HG02610 (cell line): ENCODE results near the gene CLEC5A.
"Not testable (repeated sequence)": the region's sequence is repeated elsewhere in the genome, so short reads cannot be mapped to it uniquely, and the experiment has no call there.

ENCODE experiments used
- ATAC-seq: cut with Tn5 transposase; IDR thresholded peaks from one replicate; pipeline ENCODE4 v1.9.1; 2021; ENCODE audit warnings: mild to moderate bottlenecking, moderate library complexity; ENCODE audit not compliant: unreplicated experiment

The CLEC5A gene

DNA sequence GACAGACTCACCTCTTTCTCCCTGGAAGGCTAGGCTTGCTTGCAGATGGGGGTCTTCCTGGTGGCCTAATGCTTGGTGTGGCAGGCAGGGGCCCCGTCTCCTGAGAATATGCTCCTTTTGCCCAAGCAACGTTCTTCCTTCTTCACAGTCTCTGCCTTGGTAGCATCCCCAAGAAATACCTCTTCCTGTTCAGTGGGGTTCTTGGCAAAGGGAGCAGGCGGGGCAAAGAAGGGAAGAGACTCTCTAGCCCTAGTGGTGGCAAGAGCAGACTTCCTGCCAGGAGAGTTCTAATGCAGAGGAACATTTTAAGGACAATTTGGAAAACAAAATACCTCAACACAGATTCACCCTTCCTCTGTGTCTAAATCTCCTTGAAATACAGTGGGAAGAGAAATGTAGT lies at the start of gene CLEC5A:
TSS of gene CLEC5A (minus strand) at position 179 of the 400 bp plus-strand sequence. CDS start 682 bp downstream, outside the sequence.
- no peak for ATAC-seq

DNA sequence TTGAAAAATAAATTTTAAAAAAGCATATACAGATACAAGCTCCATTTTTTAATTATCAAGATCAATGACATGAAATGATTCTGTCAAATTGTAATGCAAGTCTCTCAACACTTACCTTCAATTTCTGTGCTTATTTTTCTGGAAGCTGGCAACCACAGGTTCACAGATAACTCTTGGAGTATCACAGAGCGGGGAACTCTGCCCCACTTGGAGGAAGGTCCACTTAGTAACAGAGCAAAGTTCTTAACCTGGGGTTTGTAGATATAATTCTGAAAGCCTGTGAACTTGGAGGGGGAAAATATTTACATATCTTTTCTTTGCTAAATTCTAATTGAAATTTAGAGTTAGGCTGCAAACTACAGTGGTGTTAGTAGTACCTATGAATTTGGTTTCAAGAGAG lies 46.6 kb upstream of the CLEC5A start:
- ATAC-seq, result no peak

DNA sequence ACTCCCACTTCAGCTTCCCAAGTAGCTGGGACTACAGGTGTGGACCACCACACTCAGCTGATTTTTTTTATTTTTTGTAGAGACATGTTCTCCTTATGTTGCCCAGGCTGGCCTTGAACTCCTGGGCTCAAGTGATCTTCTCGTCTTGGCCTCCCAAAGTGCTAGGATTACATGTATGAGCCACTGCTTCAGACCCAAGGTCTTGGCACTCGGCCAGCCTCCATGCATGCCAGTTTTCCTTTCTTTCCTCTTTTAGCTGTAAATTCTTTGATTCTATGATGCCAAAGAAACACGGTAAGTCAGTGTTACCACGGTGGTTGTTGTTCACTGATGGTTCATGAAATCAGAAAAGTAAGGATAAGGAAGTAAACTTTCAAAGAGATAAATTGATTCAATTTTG lies 45.9 kb upstream of the CLEC5A start:
- ATAC-seq, result no peak

DNA sequence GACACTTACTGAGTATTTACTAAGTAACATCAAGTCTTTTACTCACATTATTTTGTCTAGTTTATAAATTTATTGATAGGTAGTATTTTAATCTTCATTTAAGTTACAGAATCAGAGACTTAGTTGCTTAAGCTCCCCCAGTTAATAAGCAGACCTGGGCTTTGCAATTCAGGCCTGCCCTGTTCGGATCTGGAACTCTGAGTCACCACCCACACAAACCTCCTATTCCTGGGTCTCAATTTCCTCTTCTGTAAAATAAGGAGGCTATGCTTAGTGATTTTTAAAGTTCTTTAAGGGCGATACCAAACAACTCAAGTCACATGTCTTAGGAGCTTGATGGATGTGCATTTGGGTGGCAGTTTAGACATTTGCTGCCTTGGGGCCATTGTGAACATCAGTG lies 45.4 kb upstream of the CLEC5A start:
- ATAC-seq, result no peak

DNA sequence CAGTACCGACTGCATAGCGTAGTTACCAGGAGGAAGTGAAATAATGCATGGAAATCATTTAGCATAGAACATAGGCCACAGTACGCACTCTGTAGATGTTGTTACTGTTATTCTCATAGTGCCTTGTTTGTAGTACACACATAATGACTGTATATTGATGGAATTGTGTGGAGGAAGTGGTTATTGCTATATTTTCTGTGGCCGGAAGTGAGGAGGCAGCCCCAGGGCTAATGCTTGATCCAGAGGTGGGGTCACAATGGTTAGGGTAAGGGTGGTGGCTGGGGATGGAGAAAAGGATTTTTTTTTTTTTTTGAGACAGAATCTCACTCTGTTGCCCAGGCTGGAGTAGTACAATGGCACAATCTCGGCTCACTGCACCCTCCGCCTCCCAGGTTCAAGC lies 44.4 kb upstream of the CLEC5A start:
- ATAC-seq, result no peak

DNA sequence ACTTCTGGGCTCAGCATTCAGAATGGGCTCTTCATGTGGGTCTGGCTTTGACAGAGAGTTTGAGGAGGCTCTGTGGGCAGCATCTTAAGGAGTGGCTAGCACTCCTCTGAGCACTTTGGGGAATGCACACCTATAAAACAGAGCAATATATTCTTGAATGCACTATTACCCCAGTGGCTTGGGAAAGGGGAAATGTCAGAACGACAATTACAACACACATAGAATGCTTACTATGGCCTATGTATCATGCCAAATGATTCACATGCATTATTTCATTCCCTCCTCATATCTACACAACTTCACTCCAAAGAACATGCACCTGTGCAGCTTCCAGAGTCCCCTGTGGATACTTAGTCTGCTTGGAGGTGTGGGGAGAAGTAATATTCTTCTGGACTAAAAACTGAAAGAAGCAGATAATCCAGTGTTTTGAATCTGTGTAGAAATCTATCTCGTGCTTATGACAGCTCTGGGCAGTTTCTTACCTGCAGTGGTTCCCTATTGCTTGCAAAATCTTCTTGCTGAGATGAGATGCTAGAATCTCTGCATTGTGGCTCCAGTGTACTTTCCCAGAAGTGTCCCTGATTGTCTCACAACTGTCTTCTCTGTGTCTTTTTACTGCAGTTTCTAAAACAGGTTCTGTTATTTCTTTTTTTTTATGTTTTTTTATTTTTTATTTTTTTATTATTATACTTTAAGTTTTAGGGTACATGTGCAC lies 43.4 kb upstream of the CLEC5A start:
- no peak for ATAC-seq

DNA sequence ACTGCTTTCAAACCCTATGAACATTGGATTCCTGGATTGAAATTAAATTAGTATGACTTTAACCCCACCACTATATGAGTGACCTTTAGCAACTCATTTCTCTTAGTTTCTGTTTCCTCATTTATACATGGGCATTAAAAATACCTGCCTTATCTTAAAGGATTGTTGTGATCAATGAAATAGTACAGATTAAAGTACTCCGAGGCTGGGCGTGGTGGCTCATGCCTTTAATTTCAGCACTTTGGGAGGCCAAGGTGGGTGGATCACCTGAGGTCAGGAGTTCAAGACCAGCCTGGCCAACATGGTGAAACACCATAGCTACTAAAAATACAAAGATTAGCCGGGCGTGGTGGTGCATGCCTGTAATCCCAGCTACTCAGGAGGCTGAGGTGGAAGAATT lies 41.0 kb upstream of the CLEC5A start:
- not testable (repeated sequence) for ATAC-seq

DNA sequence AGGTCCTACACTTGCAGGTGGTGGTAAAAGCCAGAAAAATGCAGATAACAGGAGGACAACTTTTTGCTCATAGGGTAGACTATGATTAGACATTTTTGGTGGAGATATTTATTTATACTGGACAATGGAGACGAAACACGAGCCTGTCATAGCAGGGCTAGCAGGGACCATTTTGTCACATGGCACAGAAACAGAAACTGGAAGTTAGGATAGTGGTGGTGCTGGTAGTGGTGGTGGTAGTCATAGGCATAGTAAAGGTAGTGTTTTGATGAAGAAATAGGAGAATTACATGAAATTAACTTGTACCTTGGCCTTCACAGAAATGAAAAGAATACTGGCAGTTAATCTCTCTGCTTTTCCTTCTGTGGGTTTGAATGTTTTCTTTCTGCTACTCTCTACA lies 40.1 kb upstream of the CLEC5A start:
- ATAC-seq, result no peak

DNA sequence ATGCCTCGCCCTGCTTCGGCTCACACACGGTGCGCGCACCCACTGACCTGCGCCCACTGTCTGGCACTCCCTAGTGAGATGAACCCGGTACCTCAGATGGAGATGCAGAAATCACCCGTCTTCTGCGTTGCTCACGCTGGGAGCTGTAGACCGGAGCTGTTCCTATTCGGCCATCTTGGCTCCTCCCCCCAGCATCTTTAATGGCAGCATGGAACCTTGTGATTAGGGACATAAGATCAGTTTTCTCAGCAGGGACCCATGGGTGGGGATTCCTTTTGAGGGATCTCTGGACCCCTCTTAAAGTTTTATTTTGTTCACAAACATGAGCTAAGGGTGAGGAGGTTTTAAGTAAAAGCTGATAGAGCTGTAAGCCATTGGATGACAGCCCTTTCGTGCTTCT lies 39.2 kb upstream of the CLEC5A start:
- ATAC-seq, result not testable (repeated sequence)

DNA sequence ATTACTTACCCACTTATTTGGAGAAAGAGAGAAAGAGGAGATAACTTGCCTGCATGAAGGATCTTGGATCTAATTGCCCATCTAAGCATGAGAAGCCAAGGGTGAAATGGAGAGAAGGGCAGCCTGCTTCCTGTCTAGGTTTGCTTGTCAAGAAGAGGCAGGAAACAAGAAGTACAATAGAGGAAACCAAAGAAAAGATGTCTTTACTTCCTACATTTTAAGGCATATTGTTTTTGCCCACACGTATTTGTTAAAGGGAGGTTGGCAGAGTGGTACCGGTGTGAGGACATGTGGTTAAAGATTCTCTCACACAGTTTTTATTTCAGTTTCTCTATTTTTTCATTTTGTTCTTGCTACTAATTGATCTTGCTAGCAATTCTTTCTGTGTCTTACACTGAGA lies 32.8 kb upstream of the CLEC5A start:
- no peak for ATAC-seq

DNA sequence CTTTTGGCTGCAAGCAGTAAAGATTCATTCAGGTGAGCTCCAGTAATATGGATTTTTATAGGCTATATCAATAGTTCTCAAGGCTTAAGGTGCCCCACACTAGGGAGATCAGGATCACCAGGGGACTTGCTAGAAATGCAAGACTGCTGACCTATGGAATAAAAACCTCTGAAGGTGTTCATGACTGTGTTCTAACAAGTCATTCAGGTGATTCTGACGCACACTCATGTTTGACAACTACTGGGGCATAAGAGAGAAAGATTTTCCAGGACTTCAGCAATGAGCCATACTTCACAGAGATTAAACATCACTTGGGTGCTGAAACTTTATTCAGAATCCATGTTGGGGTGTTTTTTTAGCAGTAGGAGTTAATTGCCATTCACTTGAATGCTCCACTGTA lies 31.6 kb upstream of the CLEC5A start:
- no peak for ATAC-seq

DNA sequence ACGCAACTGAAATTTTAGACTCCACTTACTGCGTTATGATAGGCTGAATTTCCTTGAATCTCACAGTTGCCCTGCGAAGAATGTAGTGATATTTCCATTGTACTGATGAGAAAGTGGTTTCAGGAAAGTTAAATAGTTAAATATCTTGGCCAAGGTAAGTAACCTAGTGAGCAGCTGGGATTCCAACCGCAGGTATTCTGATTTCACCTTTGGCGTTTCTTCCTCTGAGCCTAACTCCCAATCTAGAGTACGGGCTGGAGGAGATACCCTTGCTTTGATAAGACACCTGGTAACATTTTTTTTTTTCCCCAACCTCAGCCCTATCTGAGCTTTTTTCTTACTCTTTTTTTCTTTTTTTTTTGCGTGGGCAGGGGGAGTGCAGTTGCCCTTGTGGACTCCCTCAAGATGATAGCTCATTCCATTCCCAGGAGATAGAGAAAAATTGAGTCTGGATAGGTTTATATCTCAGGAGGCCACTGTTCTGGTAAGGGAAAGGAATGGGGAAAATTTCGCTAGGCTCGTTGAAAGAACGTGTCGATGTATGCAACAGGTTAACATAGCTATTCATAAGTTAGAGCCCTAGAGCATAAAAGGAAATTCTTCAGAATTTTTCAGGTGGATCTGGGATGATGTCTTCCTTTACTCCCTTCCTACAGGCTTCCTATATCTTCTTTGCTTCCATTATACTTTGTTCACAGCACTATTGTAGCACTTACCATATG lies 29.9 kb upstream of the CLEC5A start:
- no peak for ATAC-seq

DNA sequence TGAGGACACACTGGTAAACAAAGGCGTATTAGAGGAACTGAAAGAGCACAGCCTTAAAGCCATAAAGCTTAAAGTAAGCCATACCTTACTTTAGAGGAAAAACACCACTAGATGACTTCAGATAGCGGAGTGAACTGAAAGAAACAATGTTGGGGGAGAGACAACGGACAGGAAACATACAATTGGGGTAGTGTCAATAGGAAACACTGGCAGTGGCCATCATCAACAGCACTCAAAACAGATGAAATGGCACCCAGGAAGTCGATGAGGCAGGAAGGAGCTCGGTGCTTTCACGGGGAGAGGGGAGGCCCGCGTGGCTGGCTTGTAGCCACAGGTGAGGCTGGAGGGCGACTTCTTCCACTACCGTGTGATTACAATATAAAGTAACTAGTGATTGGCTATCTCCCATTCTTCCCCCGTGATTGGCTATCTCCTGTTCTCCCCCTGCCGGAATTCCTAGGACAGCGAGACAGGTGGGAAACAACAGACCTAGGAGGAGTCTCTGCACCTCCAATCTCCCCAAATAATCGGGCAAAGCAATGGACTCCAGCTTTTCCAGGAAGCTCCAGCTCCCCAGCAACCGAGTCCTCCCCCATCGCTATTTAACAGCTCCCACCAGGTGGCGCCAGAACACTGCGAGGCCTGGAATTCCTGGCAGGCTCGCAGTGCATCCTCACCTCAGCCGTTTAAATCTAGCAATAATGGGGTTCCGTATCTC lies 29.2 kb upstream of the CLEC5A start:
- ATAC-seq, result peak; percentile 75

DNA sequence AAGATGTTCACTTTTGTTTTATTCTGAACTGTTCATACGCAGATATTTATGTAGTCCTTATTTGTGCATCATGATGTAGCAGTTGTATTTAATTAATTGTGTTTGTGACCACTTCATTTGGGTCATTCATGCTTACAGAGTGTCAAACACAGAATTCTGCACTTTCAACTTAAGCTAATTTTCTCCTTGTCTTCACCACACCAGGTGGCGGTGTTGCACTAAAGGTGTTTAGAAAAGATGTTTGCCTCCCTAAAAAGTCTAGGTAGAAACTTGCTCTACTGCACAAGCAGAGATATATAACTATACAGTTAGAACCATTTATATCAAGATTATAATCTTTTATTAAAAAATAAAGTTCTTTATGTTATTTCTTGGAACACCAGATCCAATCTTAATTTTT lies 28.1 kb upstream of the CLEC5A start:
- no peak for ATAC-seq

DNA sequence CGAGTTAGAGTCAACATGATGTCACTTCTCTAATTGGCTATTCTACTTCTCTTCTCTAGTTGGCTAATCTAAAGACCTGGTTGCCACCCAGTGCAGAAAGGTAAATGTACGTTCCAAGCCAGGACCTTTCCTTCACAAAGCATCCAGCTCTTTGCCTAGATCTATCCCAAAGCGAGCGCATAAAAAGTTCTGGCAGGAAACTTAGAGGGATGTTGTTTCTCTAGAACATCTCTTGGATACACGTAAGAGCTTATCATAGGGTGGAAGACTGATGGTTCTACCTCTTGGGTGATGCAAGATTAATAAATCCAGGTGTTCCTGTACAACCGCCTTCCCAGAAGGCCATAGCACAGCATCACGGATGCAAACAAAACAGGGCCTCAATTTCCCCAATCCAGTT lies 26.9 kb upstream of the CLEC5A start, which contains the start of gene TAS2R38:
TSS of gene TAS2R38 (minus strand) at position 101 of the 400 bp plus-strand sequence. CDS start at position 17, 84 bp downstream.
- ATAC-seq, result no peak

DNA sequence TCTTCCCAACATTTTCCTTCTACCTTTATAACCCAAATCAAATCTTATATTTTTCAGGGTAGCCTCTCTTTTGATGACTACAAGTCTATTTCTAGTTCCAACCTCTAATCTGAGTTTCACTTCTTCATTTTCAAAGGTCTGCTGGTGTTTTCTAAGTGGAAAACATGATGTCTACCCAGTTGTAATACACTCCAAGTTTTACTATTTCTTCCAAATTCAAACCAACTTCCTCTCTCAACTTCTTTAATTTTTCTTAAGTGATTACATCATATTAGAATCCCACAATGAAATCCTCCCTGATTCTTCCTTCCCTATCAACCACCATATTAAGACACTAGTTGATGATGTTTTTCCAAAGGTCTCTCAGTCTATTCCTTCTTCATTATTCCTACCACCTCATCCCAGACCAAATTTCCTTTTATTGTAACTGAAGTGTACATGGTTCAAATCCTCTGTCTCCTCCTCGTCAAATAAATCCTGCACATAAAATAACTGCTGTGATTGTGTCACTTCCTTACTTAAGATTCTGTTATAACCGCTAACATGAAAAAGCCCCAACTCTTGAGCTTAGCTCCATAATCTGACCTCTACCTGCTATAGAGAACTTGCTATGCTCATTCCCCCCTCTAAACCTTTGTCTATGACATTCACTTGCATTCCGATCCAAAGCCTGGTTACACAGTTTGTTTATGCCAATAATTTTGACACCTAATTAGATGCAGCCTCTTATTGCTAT lies 14.1 kb upstream of the CLEC5A start:
- ATAC-seq, result peak; percentile 62

DNA sequence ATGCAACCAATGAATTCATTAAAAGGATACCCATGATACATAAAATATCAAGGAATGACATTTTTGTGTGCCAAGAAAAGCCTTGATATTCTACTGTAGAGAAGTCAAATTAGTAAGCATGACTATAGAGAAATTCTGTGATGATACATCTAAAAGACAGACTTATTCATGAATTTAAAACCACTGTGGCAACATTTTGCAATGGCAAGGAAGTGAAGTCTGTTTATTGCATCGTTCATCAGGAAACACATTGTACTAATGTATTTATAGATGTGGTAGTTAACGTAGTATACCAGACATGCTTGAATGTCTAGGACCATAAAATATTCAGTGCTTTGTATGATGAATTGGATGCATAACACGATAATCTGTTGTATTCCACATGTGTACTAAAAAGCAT lies 9.3 kb upstream of the CLEC5A start:
- ATAC-seq, result no peak

DNA sequence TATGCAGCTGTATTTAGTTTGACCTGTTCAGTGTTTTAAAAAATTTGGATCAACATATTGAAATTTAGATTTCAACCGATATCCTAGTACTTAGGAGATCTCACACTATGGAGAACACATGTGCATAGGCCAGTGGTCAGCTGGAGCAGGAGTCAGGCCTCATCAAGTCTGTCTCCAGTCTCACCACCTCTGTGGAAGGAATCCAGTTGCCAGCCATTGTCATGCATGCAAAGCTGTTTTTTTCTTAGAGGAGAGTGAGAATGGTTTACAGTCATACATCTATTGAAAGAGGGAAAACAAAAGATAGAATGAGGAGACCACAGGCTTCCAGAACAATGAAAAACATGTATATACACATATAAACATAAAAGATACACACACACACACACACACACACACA lies 7.6 kb upstream of the CLEC5A start:
- ATAC-seq, result no peak

DNA sequence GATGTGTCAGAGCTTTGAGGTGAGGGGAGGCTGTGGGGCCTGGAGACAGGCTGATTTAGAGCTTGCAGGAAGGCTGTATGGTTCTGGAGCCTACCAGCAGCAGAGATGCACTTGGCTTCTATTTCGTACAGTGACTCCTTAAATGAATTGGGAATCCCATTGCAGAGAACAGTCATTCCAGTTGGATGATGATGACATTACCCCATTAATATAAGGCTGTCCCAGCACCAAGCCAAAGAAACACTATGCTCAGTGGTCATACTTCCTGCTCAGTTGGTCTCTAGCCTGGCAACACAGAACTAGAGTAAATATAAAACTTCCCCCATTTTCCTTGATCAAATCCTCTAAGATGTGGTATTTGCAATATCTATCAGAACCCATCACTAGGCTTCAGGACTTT lies 5.7 kb upstream of the CLEC5A start:
- ATAC-seq, result no peak

DNA sequence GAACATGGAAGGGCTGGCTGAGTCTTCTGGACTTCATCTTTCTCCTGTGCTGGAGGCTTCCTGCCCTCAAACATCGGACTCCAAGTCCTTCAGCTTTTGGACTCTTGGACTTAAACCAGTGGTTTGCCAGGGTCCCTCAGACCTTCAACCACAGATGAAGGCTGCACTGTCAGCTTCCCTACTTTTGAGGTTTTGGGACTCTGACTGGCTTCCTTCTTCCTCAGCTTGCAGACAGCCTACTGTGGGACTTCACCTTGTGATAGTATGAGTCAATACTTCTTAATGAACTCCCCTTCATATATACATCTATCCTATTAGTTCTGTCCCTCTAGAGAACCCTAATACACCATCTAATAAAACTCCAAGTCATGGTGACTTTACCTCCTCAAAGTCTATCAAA lies 4.0 kb upstream of the CLEC5A start:
- ATAC-seq, result no peak

DNA sequence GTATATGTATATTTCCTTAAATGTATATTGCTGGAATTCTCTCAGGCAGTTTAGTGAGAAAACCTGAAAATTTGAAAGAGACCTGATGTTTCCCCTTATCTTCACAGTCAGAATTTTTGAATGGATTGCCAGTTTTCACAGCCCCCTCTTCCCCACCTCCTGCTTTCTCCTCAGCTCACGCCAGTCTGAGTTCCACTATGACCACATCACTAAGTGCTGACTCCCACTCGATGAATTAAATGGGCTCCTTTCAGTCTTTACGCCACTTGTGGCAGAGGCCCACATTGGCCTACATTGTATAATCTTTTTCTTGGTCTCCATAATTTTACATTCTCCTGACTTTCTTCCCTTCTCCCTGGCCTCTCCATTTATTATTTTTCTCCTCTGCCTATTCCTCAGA lies 3.1 kb upstream of the CLEC5A start:
- no peak for ATAC-seq
